GM23248 (cell line): Measurements from ENCODE around the gene MYRIP. TPM values are rescaled to one million over a fixed set of nuclear protein-coding genes. Genes with fewer than 3 reads are reported as not detected.
A peak's percentile ranks its signal among the peaks of the same experiment; 100 is the strongest.

ENCODE experiments used
- DNase-seq: peaks from one replicate; pipeline ENCODE4 v3.0.0-alpha.2; 2015
- H2AFZ ChIP-seq: fragments of 200-600 bp; sonication (generic); 2 replicates; pipeline ENCODE4 v1.6.1; 2016; ENCODE audit warnings: antibody characterized with exemption
- H3F3A ChIP-seq: fragments of 200-600 bp; sonication (generic); 2 replicates; pipeline ENCODE4 v1.6.1; 2016; ENCODE audit warnings: mild to moderate bottlenecking, antibody characterized with exemption, mixed run types; ENCODE audit not compliant: insufficient read depth
- H3K27ac ChIP-seq: fragments of 200-600 bp; sonication (generic); 2 replicates; pipeline ENCODE4 v1.5.1; 2016; ENCODE audit warnings: mild to moderate bottlenecking
- H3K27me3 ChIP-seq: fragments of 200-600 bp; sonication (generic); replicated peaks from 2 replicates; pipeline ENCODE4 v1.6.1; 2016; ENCODE audit warnings: mild to moderate bottlenecking; ENCODE audit not compliant: insufficient read depth
- H3K36me3 ChIP-seq: fragments of 200-600 bp; sonication (generic); 2 replicates; pipeline ENCODE4 v1.6.1; 2016; ENCODE audit warnings: low read depth, mild to moderate bottlenecking
- H3K4me1 ChIP-seq: fragments of 200-600 bp; sonication (generic); 2 replicates; pipeline ENCODE4 v1.6.1; 2016; ENCODE audit warnings: mild to moderate bottlenecking; ENCODE audit not compliant: insufficient read depth
- H3K4me2 ChIP-seq: fragments of 200-600 bp; sonication (generic); one replicate; pipeline ENCODE4 v1.6.1; 2016; ENCODE audit warnings: mild to moderate bottlenecking; ENCODE audit not compliant: unreplicated experiment
- H3K4me3 ChIP-seq: fragments of 200-600 bp; sonication (generic); 2 replicates; pipeline ENCODE4 v1.5.1; 2016; ENCODE audit warnings: mild to moderate bottlenecking
- H3K79me2 ChIP-seq: fragments of 200-600 bp; sonication (generic); 2 replicates; pipeline ENCODE4 v1.6.1; 2016; ENCODE audit warnings: mild to moderate bottlenecking; ENCODE audit not compliant: insufficient read depth
- H3K9ac ChIP-seq: fragments of 200-600 bp; sonication (generic); 2 replicates; pipeline ENCODE4 v1.6.1; 2016; ENCODE audit warnings: mild to moderate bottlenecking
- H3K9me2 ChIP-seq: fragments of 200-600 bp; sonication (generic); 2 replicates; pipeline ENCODE4 v1.6.1; 2016; ENCODE audit warnings: mixed run types, mild to moderate bottlenecking, moderate library complexity; ENCODE audit not compliant: insufficient read depth
- H3K9me3 ChIP-seq: fragments of 200-600 bp; sonication (generic); one replicate; pipeline ENCODE4 v1.6.1; 2017; ENCODE audit warnings: low read depth
- H4K20me1 ChIP-seq: fragments of 200-600 bp; sonication (generic); 2 replicates; pipeline ENCODE4 v1.6.0; 2016; ENCODE audit not compliant: insufficient read depth
- EZH2 ChIP-seq: fragments of 200-600 bp; sonication (generic); IDR thresholded peaks from 2 replicates; pipeline ENCODE4 v1.6.1; 2018; ENCODE audit warnings: antibody characterized with exemption, mild to moderate bottlenecking; ENCODE audit not compliant: insufficient read depth, poor library complexity, severe bottlenecking
- EZH2phosphoT487 ChIP-seq: fragments of 200-600 bp; sonication (generic); IDR thresholded peaks from 2 replicates; pipeline ENCODE4 v1.6.1; 2018; ENCODE audit warnings: antibody characterized with exemption, moderate library complexity, mild to moderate bottlenecking, low read depth; ENCODE audit not compliant: insufficient read depth
- whole genome bisulfite sequencing, 2 experiments: methylation state at CpG; one replicate each; pipeline ENCODE4 v1.1.6; 2015 to 2017; ENCODE audit warnings: low lambda C conversion rate in 2 of 2, low coverage in 1 of 2; ENCODE audit errors: missing lambda C conversion rate in 2 of 2; 5-methylcytosine and 5-hydroxymethylcytosine counted together
- in situ Hi-C: fragments of 300-500 bp; cut with MboI; formaldehyde crosslinking; loops from 2 replicates; pipeline ENCODE4 v1.15.0; 2020
- polyA plus RNA-seq: library from polyadenylated mRNA; unstranded; fragments of >200 nt; fragmentation: Nextera tagmentation; extraction: Ambion mirVana; gene quantifications from 2 replicates; pipeline ENCODE4 v1.2.1, GENCODE V29; 2016
- total RNA-seq: library from RNA; depleted of rRNA; stranded (reverse); fragments of >200 nt; shearing (Covaris generic); gene quantifications from 2 replicates; pipeline ENCODE4 v1.2.3, GENCODE V29; 2014

Gene MYRIP
- total and polyA plus RNA-seq, 2 experiments from 2014 or later = 0.11 to 0.32 TPM

GRCh38 chr3:40299130-40299720 lies 489.8 kb downstream of the MYRIP start:
- DNase-seq = no peak
- TF ChIP-seq EZH2phosphoT487 (no peak), EZH2 (no peak)
- Histone ChIP-seq H3K4me2 (peak overlapping the region; percentile 25), H3F3A (peaks cover 13% of the 10 kb centered on the region), H2AFZ (peak overlapping the region; percentile 39; the same call in 1 of the 2 replicates), H3K9me2 (0 out of 2 replicates have a peak, but pooled peaks cover 4% of the 10 kb centered on the region), H3K79me2 (no peaks in the 10 kb centered on the region), H3K4me1 (peaks cover 21% of the 10 kb centered on the region), H3K27ac (peak overlapping the region; percentile 78), H3K4me3 (peak overlapping the region; percentile 36; the same call in 1 of the 2 replicates), H3K36me3 (no peaks in the 10 kb centered on the region), H3K27me3 (no peaks in the 10 kb centered on the region), H4K20me1 (no peaks in the 10 kb centered on the region), H3K9me3 (no peaks in the 10 kb centered on the region), H3K9ac (peak overlapping the region; percentile 32; the same call in 1 of the 2 replicates)
- in situ Hi-C loops = no loop called here
- 73 to 75% methylated on average over 5 of the region's 5 CpGs for WGBS, 2 experiments

- peak; percentile 82 for DNase-seq
- H3K79me2 ChIP-seq = no peaks in the 10 kb centered on the region
- no peaks in the 10 kb centered on the region for H3K27me3 ChIP-seq
- in situ Hi-C loops = no loop called here
- peak overlapping the region; percentile 78 for H3K27ac ChIP-seq
- no peaks in the 10 kb centered on the region for H4K20me1 ChIP-seq
- H3K4me2 ChIP-seq = peak overlapping the region; percentile 25
- H2AFZ ChIP-seq = peak overlapping the region; percentile 39
- H3F3A ChIP-seq = peaks cover 13% of the 10 kb centered on the region
- no peaks in the 10 kb centered on the region for H3K9me3 ChIP-seq
- no peaks in the 10 kb centered on the region for H3K36me3 ChIP-seq
- H3K4me3 ChIP-seq = peak overlapping the region; percentile 36; the same call in 1 of the 2 replicates
- H3K4me1 ChIP-seq = peaks cover 21% of the 10 kb centered on the region
- WGBS, 2 experiments = 32 to 40% methylated on average over 3 of the region's 3 CpGs
- no peak for TF ChIP-seq EZH2
- no peak for TF ChIP-seq EZH2phosphoT487
- peak overlapping the region; percentile 32; the same call in 1 of the 2 replicates for H3K9ac ChIP-seq
- H3K9me2 ChIP-seq = 0 out of 2 replicates have a peak, but pooled peaks cover 4% of the 10 kb centered on the region
Observed at GRCh38 chr3:40299721-40300335, 490.4 kb downstream of the MYRIP start.

GRCh38 chr3:40302784-40303183 lies 493.4 kb downstream of the MYRIP start:
- TF ChIP-seq EZH2phosphoT487 (no peak), EZH2 (no peak)
- no peaks in the 10 kb centered on the region for H3K9me3 ChIP-seq
- H3K9ac ChIP-seq = no peak overlapping the region
- peak; percentile 21 for DNase-seq
- H4K20me1 ChIP-seq = no peaks in the 10 kb centered on the region
- H3K79me2 ChIP-seq = no peaks in the 10 kb centered on the region
- 20 to 29% methylated on average over 1 of the region's 1 CpG for WGBS, 2 experiments
- H3F3A ChIP-seq = peaks cover 16% of the 10 kb centered on the region
- no peaks in the 10 kb centered on the region for H3K27me3 ChIP-seq
- no peak overlapping the region for H3K4me2 ChIP-seq
- H3K36me3 ChIP-seq = no peaks in the 10 kb centered on the region
- no peak overlapping the region for H3K4me3 ChIP-seq
- 0 out of 2 replicates have a peak, but pooled peaks cover 1% of the 10 kb centered on the region for H3K9me2 ChIP-seq
- H3K4me1 ChIP-seq = peaks cover 21% of the 10 kb centered on the region
- in situ Hi-C loops = no loop called here
- H2AFZ ChIP-seq = no peak overlapping the region
- H3K27ac ChIP-seq = no peak overlapping the region

- no peaks in the 10 kb centered on the region for H3K9me3 ChIP-seq
- no peak overlapping the region for H3K4me2 ChIP-seq
- H3K36me3 ChIP-seq = no peaks in the 10 kb centered on the region
- H3K79me2 ChIP-seq = no peaks in the 10 kb centered on the region
- in situ Hi-C loops = no loop called here
- H3K9me2 ChIP-seq = no peaks in the 10 kb centered on the region
- no peak overlapping the region for H2AFZ ChIP-seq
- H3K27ac ChIP-seq = no peak overlapping the region
- 93 to 97% methylated on average over 2 of the region's 2 CpGs for WGBS, 2 experiments
- TF ChIP-seq EZH2 (no peak), EZH2phosphoT487 (no peak)
- no peak overlapping the region for H3K4me3 ChIP-seq
- no peak for DNase-seq
- H3K9ac ChIP-seq = no peak overlapping the region
- no peaks in the 10 kb centered on the region for H4K20me1 ChIP-seq
- H3F3A ChIP-seq = peaks cover 7% of the 10 kb centered on the region; the same call in 1 of the 2 replicates
- H3K27me3 ChIP-seq = no peaks in the 10 kb centered on the region
- peaks cover 20% of the 10 kb centered on the region for H3K4me1 ChIP-seq
Observed at GRCh38 chr3:40304352-40304751, 494.9 kb downstream of the MYRIP start.
